Type B pancreatic cell (in vitro differentiated cells): ENCODE measurements around the gene MYMK. TPM values are rescaled to one million over a fixed set of nuclear protein-coding genes. Genes with fewer than 3 reads are reported as not detected.

Experiments used
- DNase-seq: peaks from one replicate; pipeline ENCODE4 v3.0.0; 2021; ENCODE audit warnings: mixed read lengths; ENCODE audit not compliant: unreplicated experiment; ENCODE audit errors: extremely low spot score
- H3K27ac Mint-ChIP-seq: 2 replicates; pipeline ENCODE4 v1.8.0; 2021; ENCODE audit warnings: mild to moderate bottlenecking, mixed read lengths
- H3K27me3 Mint-ChIP-seq: 2 replicates; pipeline ENCODE4 v1.8.0; 2021; ENCODE audit warnings: mixed read lengths
- H3K36me3 Mint-ChIP-seq: 2 replicates; pipeline ENCODE4 v1.8.0; 2021; ENCODE audit warnings: mixed read lengths
- H3K4me1 Mint-ChIP-seq: one replicate; pipeline ENCODE4 v1.8.0; 2021; ENCODE audit warnings: mixed read lengths; ENCODE audit not compliant: unreplicated experiment
- H3K4me3 Mint-ChIP-seq: 2 replicates; pipeline ENCODE4 v1.8.0; 2021; ENCODE audit warnings: mild to moderate bottlenecking, mixed read lengths
- H3K9me3 Mint-ChIP-seq: 2 replicates; pipeline ENCODE4 v1.8.0; 2021; ENCODE audit warnings: mixed read lengths
- CTCF ChIP-seq: fragments of 200-600 bp; sonication (generic); conservative IDR thresholded peaks from 2 replicates; pipeline ENCODE4 v1.5.0; 2021; ENCODE audit warnings: antibody characterized with exemption, mild to moderate bottlenecking
- total RNA-seq: library from RNA; stranded (reverse); gene quantifications from 2 replicates; pipeline ENCODE4 v1.2.1, GENCODE V29; 2021; ENCODE audit warnings: low replicate concordance

The MYMK gene
- total RNA-seq, 1 donor from 2014 or later, result not detected

GRCh38 chr9:133473743-133474142, 51.0 kb downstream of the MYMK start:
- Mint-ChIP-seq H3K36me3 (no peaks in the 10 kb centered on the region), H3K27ac (no peak overlapping the region), H3K27me3 (no peaks in the 10 kb centered on the region), H3K4me1 (peaks cover 3% of the 10 kb centered on the region), H3K4me3 (no peak overlapping the region), H3K9me3 (no peaks in the 10 kb centered on the region)
- TF ChIP-seq CTCF, result no peak
- no peak for DNase-seq

GRCh38 chr9:133472753-133473378, 51.9 kb downstream of the MYMK start:
- H3K27ac Mint-ChIP-seq, result no peak overlapping the region
- H3K4me3 Mint-ChIP-seq, result no peak overlapping the region
- no peak for DNase-seq
- no peaks in the 10 kb centered on the region for H3K36me3 Mint-ChIP-seq
- no peak for TF ChIP-seq CTCF
- H3K9me3 Mint-ChIP-seq, result no peaks in the 10 kb centered on the region
- H3K27me3 Mint-ChIP-seq, result no peaks in the 10 kb centered on the region
- peaks cover 3% of the 10 kb centered on the region for H3K4me1 Mint-ChIP-seq

- H3K36me3 Mint-ChIP-seq, result no peaks in the 10 kb centered on the region
- DNase-seq, result no peak
- no peak for TF ChIP-seq CTCF
- H3K27ac Mint-ChIP-seq, result no peak overlapping the region
- H3K4me3 Mint-ChIP-seq, result no peak overlapping the region
- H3K27me3 Mint-ChIP-seq, result no peaks in the 10 kb centered on the region
- no peaks in the 10 kb centered on the region for H3K9me3 Mint-ChIP-seq
- H3K4me1 Mint-ChIP-seq, result peaks cover 3% of the 10 kb centered on the region
Measured at GRCh38 chr9:133472277-133472645, 52.5 kb downstream of the MYMK start.

GRCh38 chr9:133471551-133472276, 53.0 kb downstream of the MYMK start:
- H3K9me3 Mint-ChIP-seq, result no peaks in the 10 kb centered on the region
- no peak overlapping the region for H3K27ac Mint-ChIP-seq
- H3K4me3 Mint-ChIP-seq, result no peak overlapping the region
- no peaks in the 10 kb centered on the region for H3K27me3 Mint-ChIP-seq
- TF ChIP-seq CTCF, result no peak
- DNase-seq, result no peak
- peaks cover 3% of the 10 kb centered on the region for H3K4me1 Mint-ChIP-seq
- no peaks in the 10 kb centered on the region for H3K36me3 Mint-ChIP-seq

GRCh38 chr9:133470988-133471387, 53.8 kb downstream of the MYMK start:
- H3K36me3 Mint-ChIP-seq, result no peaks in the 10 kb centered on the region
- H3K4me1 Mint-ChIP-seq, result peaks cover 3% of the 10 kb centered on the region
- no peaks in the 10 kb centered on the region for H3K27me3 Mint-ChIP-seq
- no peak overlapping the region for H3K27ac Mint-ChIP-seq
- no peak for DNase-seq
- no peak for TF ChIP-seq CTCF
- H3K4me3 Mint-ChIP-seq, result no peak overlapping the region
- H3K9me3 Mint-ChIP-seq, result no peaks in the 10 kb centered on the region
